ENCODE results near the gene TKTL1.

The TKTL1 gene

GRCh38 chrX:154349979-154350378, 54.4 kb downstream of the TKTL1 start:
- Histone ChIP-seq H3K27me3 (ENCODE audit: control insufficient read depth, low read length) (no peaks in the 10 kb centered on the region), H3K4me3 (ENCODE audit: low read length) (no peak overlapping the region), H3K4me1 (ENCODE audit: control insufficient read depth, low read length) (peaks cover 8% of the 10 kb centered on the region), H3K4me2 (ENCODE audit: low read length) (no peak overlapping the region), H3K36me3 (ENCODE audit: control insufficient read depth, low read length) (peaks cover 7% of the 10 kb centered on the region; the same call in 1 of the 2 replicates), H3K79me2 (ENCODE audit: control insufficient read depth, low read length) (no peaks in the 10 kb centered on the region), H3K9me3 (ENCODE audit: control insufficient read depth, insufficient read depth, low read length) (no peaks in the 10 kb centered on the region), H4K20me1 (ENCODE audit: control insufficient read depth, insufficient read depth, low read depth, low read length) (no peaks in the 10 kb centered on the region), H3K9me2 (replicated peaks; ENCODE audit: control insufficient read depth, low read length) (no peaks in the 10 kb centered on the region), H3K27ac (ENCODE audit: low read depth, low read length) (no peak overlapping the region), H3F3A (ENCODE audit: control insufficient read depth, insufficient read depth) (no peaks in the 10 kb centered on the region)
- TF ChIP-seq CTCF (IDR thresholded peaks at IDR 0.05; ENCODE audit: low read depth, low read length, poor library complexity, severe bottlenecking), result no peak
- no peak for TF ChIP-seq EZH2phosphoT487 (IDR thresholded peaks at IDR 0.05; ENCODE audit: borderline replicate concordance, low read length)

- H4K20me1 ChIP-seq (ENCODE audit: control insufficient read depth, insufficient read depth, low read depth, low read length), result no peaks in the 10 kb centered on the region
- H3K9me3 ChIP-seq (ENCODE audit: control insufficient read depth, insufficient read depth, low read length), result no peaks in the 10 kb centered on the region
- H3K4me3 ChIP-seq (ENCODE audit: low read length), result no peak overlapping the region
- H3K4me1 ChIP-seq (ENCODE audit: control insufficient read depth, low read length), result peaks cover 8% of the 10 kb centered on the region
- no peak overlapping the region for H3K4me2 ChIP-seq (ENCODE audit: low read length)
- H3K36me3 ChIP-seq (ENCODE audit: control insufficient read depth, low read length), result peaks cover 7% of the 10 kb centered on the region; the same call in 1 of the 2 replicates
- no peaks in the 10 kb centered on the region for H3F3A ChIP-seq (ENCODE audit: control insufficient read depth, insufficient read depth)
- no peaks in the 10 kb centered on the region for H3K27me3 ChIP-seq (ENCODE audit: control insufficient read depth, low read length)
- H3K9me2 ChIP-seq (replicated peaks; ENCODE audit: control insufficient read depth, low read length), result no peaks in the 10 kb centered on the region
- no peaks in the 10 kb centered on the region for H3K79me2 ChIP-seq (ENCODE audit: control insufficient read depth, low read length)
- no peak overlapping the region for H3K27ac ChIP-seq (ENCODE audit: low read depth, low read length)
- no peak for TF ChIP-seq EZH2phosphoT487 (IDR thresholded peaks at IDR 0.05; ENCODE audit: borderline replicate concordance, low read length)
- TF ChIP-seq CTCF (IDR thresholded peaks at IDR 0.05; ENCODE audit: low read depth, low read length, poor library complexity, severe bottlenecking), result no peak
Observed at GRCh38 chrX:154350429-154351182, 55.0 kb downstream of the TKTL1 start.

GRCh38 chrX:154351183-154352011, 55.8 kb downstream of the TKTL1 start:
- no peaks in the 10 kb centered on the region for H3K27me3 ChIP-seq (ENCODE audit: control insufficient read depth, low read length)
- no peak for TF ChIP-seq CTCF (IDR thresholded peaks at IDR 0.05; ENCODE audit: low read depth, low read length, poor library complexity, severe bottlenecking)
- TF ChIP-seq EZH2phosphoT487 (IDR thresholded peaks at IDR 0.05; ENCODE audit: borderline replicate concordance, low read length), result no peak

More at GRCh38 chrX:154351183-154352011, 55.8 kb downstream of the TKTL1 start:
- no peak overlapping the region for H3K27ac ChIP-seq (ENCODE audit: low read depth, low read length)
- no peaks in the 10 kb centered on the region for H3K9me2 ChIP-seq (replicated peaks; ENCODE audit: control insufficient read depth, low read length)
- H4K20me1 ChIP-seq (ENCODE audit: control insufficient read depth, insufficient read depth, low read depth, low read length), result no peaks in the 10 kb centered on the region
- H3K9me3 ChIP-seq (ENCODE audit: control insufficient read depth, insufficient read depth, low read length), result no peaks in the 10 kb centered on the region
- H3F3A ChIP-seq (ENCODE audit: control insufficient read depth, insufficient read depth), result no peaks in the 10 kb centered on the region
- H3K4me2 ChIP-seq (ENCODE audit: low read length), result no peak overlapping the region
- H3K36me3 ChIP-seq (ENCODE audit: control insufficient read depth, low read length), result peaks cover 7% of the 10 kb centered on the region; the same call in 1 of the 2 replicates
- H3K4me3 ChIP-seq (ENCODE audit: low read length), result no peak overlapping the region
- peaks cover 8% of the 10 kb centered on the region for H3K4me1 ChIP-seq (ENCODE audit: control insufficient read depth, low read length)
- H3K79me2 ChIP-seq (ENCODE audit: control insufficient read depth, low read length), result no peaks in the 10 kb centered on the region

Data from DOHH2 (cell line).